PC-3 (cell line): ENCODE data around the gene NUB1. TPM values are rescaled to one million over a fixed set of nuclear protein-coding genes. Genes with fewer than 3 reads are reported as not detected.

Experiments
- ATAC-seq: fragments of 200-7000 bp; cut with Tn5 transposase; 2 replicates; pipeline ENCODE4 v1.9.1; 2020; ENCODE audit warnings: mild to moderate bottlenecking, moderate library complexity
- BruUV-seq: library from RNA; stranded (reverse); fragments of 400-500 nt; replicated peaks from 2 replicates; lab custom pipeline; 2021; lab: Mats Ljungman, UMichigan
- CTCF ChIA-PET: fragments of 300-600 bp; sonication (Branson Sonifier 250); formaldehyde crosslinking; loops from one replicate; lab custom pipeline; 2022; ENCODE audit warnings: antibody characterized with exemption; lab: Charles Lee
- POLR2A ChIA-PET: fragments of 300-600 bp; sonication (Branson Sonifier 250); formaldehyde crosslinking; loops from one replicate; lab custom pipeline; 2022; ENCODE audit warnings: antibody characterized with exemption; ENCODE audit not compliant: unreplicated experiment; lab: Charles Lee
- DNase-seq: peaks from one replicate; pipeline ENCODE4 v3.0.0-alpha.2; 2015
- H2AFZ ChIP-seq: fragments of 300-600 bp; sonication (generic); 2 replicates; pipeline ENCODE4 v1.6.0; 2016; ENCODE audit warnings: antibody characterized with exemption, low read length
- H3F3A ChIP-seq: fragments of 300-600 bp; sonication (generic); one replicate; pipeline ENCODE4 v1.6.0; 2017; ENCODE audit warnings: antibody characterized with exemption, low read length, control low read depth, mild to moderate bottlenecking; ENCODE audit not compliant: unreplicated experiment
- H3K27ac ChIP-seq: fragments of 300-600 bp; sonication (generic); 2 replicates; pipeline ENCODE4 v1.5.1; 2016; ENCODE audit warnings: mild to moderate bottlenecking, low read length
- H3K27me3 ChIP-seq: fragments of 300-600 bp; sonication (generic); 2 replicates; pipeline ENCODE4 v1.6.1; 2016; ENCODE audit warnings: low read length, mixed read lengths
- H3K36me3 ChIP-seq: fragments of 300-600 bp; sonication (generic); 2 replicates; pipeline ENCODE4 v1.6.1; 2016; ENCODE audit warnings: low read depth, mixed run types, low read length, mixed read lengths
- H3K4me1 ChIP-seq: fragments of 300-600 bp; sonication (generic); 2 replicates; pipeline ENCODE4 v1.5.1; 2016; ENCODE audit warnings: low read length; ENCODE audit not compliant: insufficient read depth
- H3K4me2 ChIP-seq: fragments of 300-600 bp; sonication (generic); 2 replicates; pipeline ENCODE4 v1.6.0; 2016; ENCODE audit warnings: low read length
- H3K4me3 ChIP-seq: fragments of 300-600 bp; sonication (generic); 2 replicates; pipeline ENCODE4 v1.5.1; 2016; ENCODE audit warnings: mild to moderate bottlenecking, low read length, mixed read lengths
- H3K79me2 ChIP-seq: fragments of 300-600 bp; sonication (generic); 2 replicates; pipeline ENCODE4 v1.6.1; 2017; ENCODE audit warnings: low read length, mixed read lengths
- H3K9ac ChIP-seq: fragments of 300-600 bp; sonication (generic); 2 replicates; pipeline ENCODE4 v1.6.0; 2016; ENCODE audit warnings: mild to moderate bottlenecking, low read length
- H3K9me2 ChIP-seq: fragments of 300-600 bp; sonication (generic); replicated peaks from 2 replicates; pipeline ENCODE4 v1.6.1; 2016; ENCODE audit warnings: mixed run types, low read length, mixed read lengths
- H3K9me3 ChIP-seq: fragments of 300-600 bp; sonication (generic); 2 replicates; pipeline ENCODE4 v1.6.1; 2016; ENCODE audit warnings: low read length, mixed read lengths
- H4K20me1 ChIP-seq: fragments of 300-600 bp; sonication (generic); 2 replicates; pipeline ENCODE4 v1.6.1; 2016; ENCODE audit warnings: low read length, mixed read lengths
- CTCF ChIP-seq: fragments of 300-600 bp; sonication (generic); conservative IDR thresholded peaks from 2 replicates; pipeline ENCODE4 v1.5.1; 2017; ENCODE audit warnings: antibody characterized with exemption, low read depth, mild to moderate bottlenecking, low read length
- EZH2 ChIP-seq: fragments of 300-600 bp; sonication (generic); IDR thresholded peaks from one replicate; pipeline ENCODE4 v1.6.1; 2017; ENCODE audit warnings: antibody characterized with exemption, mild to moderate bottlenecking, low read length; ENCODE audit not compliant: unreplicated experiment
- EZH2phosphoT487 ChIP-seq: fragments of 300-600 bp; sonication (generic); IDR thresholded peaks from 2 replicates; pipeline ENCODE4 v1.6.1; 2018; ENCODE audit warnings: mild to moderate bottlenecking, antibody characterized with exemption, low read length, borderline replicate concordance
- intact Hi-C: fragments of 100-400 bp; cut with micrococcal nuclease; formaldehyde crosslinking; loops from 2 replicates; pipeline ENCODE4 v1.9.0; 2023
- total RNA-seq: library from RNA; depleted of rRNA; stranded (reverse); fragments of >200 nt; gene quantifications from 2 replicates; pipeline ENCODE4 v1.2.3, GENCODE V29; 2014

The NUB1 gene
- total RNA-seq, 1 experiment from 2014 or later, result 40.1 TPM

DNA sequence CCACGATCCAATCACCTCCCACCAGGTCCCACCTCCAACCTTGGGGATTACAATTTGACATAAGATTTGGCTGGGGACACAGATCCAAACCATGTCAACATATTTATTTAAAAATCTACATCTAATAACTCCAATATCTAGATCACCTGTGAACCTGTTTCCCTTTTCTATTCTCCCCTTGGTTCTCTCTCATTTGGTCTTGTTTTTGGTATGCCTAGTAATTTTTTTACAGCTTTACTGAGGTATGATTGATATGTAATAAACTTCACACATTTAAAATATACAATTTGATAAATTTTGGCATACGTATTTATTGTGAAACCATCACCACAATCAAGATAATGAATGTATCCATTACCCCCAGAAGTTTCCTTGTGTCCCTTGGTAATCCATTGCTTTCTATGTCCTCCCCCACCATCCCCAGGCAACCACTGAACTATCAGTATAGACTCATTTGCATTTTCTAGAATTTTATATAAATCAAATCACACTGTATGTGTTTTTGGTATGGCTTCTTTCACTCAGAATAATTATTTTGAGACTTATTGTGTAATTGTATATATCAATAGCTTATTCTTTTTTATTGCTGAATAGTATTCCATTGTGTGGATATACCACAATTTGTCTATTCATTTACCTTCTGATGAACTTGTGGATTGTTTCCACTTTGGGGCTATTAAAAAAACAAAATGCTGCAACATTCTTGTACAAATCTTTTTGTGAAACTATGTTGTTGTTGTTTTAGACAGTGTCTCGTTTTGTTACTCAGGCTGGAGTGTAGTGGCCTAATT lies 45.2 kb upstream of the NUB1 start:
- Histone ChIP-seq H2AFZ (no peak overlapping the region), H3K27ac (no peak overlapping the region), H3K9ac (no peak overlapping the region), H3K4me1 (no peaks in the 10 kb centered on the region), H3K9me2 (no peaks in the 10 kb centered on the region), H3K4me3 (no peak overlapping the region), H4K20me1 (no peaks in the 10 kb centered on the region), H3K9me3 (no peaks in the 10 kb centered on the region), H3K79me2 (no peaks in the 10 kb centered on the region), H3F3A (no peaks in the 10 kb centered on the region), H3K4me2 (no peak overlapping the region), H3K36me3 (no peaks in the 10 kb centered on the region), H3K27me3 (peaks cover 22% of the 10 kb centered on the region)
- BruUV-seq, result no TSS peak
- ChIA-PET CTCF (no interaction called here), POLR2A (no interaction called here)
- intact Hi-C loops, result no loop called here
- DNase-seq, result no peak
- ATAC-seq, result no peak
- TF ChIP-seq EZH2 (no peak), CTCF (no peak), EZH2phosphoT487 (no peak)

- CTCF ChIA-PET, result no interaction called here
- Histone ChIP-seq H3K36me3 (no peaks in the 10 kb centered on the region), H3K4me3 (no peak overlapping the region), H3K4me1 (peaks cover 3% of the 10 kb centered on the region; the same call in 1 of the 2 replicates), H3K9me3 (no peaks in the 10 kb centered on the region), H2AFZ (no peak overlapping the region), H3F3A (no peaks in the 10 kb centered on the region), H3K4me2 (no peak overlapping the region), H3K27me3 (peaks cover 23% of the 10 kb centered on the region), H3K27ac (no peak overlapping the region), H4K20me1 (no peaks in the 10 kb centered on the region), H3K9ac (no peak overlapping the region), H3K9me2 (no peaks in the 10 kb centered on the region), H3K79me2 (no peaks in the 10 kb centered on the region)
- ATAC-seq, result no peak
- BruUV-seq, result no TSS peak
- DNase-seq, result no peak
- TF ChIP-seq EZH2, result no peak
- no peak for TF ChIP-seq EZH2phosphoT487
- no peak for TF ChIP-seq CTCF
- intact Hi-C loops, result no loop called here
- POLR2A ChIA-PET, result no interaction called here
Measured at GRCh38 chr7:151298765-151299164, 42.8 kb upstream of the NUB1 start.

DNA sequence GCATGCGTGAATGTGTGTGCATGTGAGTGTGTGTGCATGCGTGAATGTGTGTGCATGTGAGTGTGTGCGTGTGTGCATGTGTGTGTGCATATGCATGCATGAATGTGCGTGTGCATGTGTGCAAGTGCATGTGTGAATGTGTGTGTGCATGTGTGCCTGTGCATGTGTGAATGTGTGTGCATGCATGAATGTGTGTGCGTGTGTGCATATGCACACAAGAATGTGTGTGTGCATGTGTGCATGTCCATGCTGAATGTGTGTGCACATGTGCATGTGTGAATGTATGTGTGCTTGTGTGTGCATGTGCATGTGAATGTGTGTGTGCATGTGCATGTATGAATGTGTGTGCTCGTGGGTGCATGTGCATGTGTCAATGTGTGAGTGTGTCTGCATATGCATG lies 42.1 kb upstream of the NUB1 start:
- DNase-seq (no peak), ATAC-seq (no peak)
- no peaks in the 10 kb centered on the region for H3K9me3 ChIP-seq
- H3K27me3 ChIP-seq, result peaks cover 15% of the 10 kb centered on the region
- no peak overlapping the region for H2AFZ ChIP-seq
- intact Hi-C loops, result no loop called here
- H3K27ac ChIP-seq, result no peak overlapping the region
- no peak overlapping the region for H3K9ac ChIP-seq
- no peak overlapping the region for H3K4me3 ChIP-seq
- peaks cover 3% of the 10 kb centered on the region; the same call in 1 of the 2 replicates for H3K4me1 ChIP-seq
- no peaks in the 10 kb centered on the region for H4K20me1 ChIP-seq
- no peak for TF ChIP-seq EZH2
- no peak for TF ChIP-seq EZH2phosphoT487
- no peak for TF ChIP-seq CTCF
- no peaks in the 10 kb centered on the region for H3K9me2 ChIP-seq
- H3K4me2 ChIP-seq, result no peak overlapping the region
- ChIA-PET CTCF (no interaction called here), POLR2A (no interaction called here)
- H3F3A ChIP-seq, result no peaks in the 10 kb centered on the region
- H3K36me3 ChIP-seq, result no peaks in the 10 kb centered on the region
- BruUV-seq, result no TSS peak
- H3K79me2 ChIP-seq, result no peaks in the 10 kb centered on the region
